PFSK-1 (cell line): ENCODE results near the gene MTURN.

ENCODE experiments used
- POLR2AphosphoS5 ChIP-seq: IDR thresholded peaks from 2 replicates; pipeline ENCODE4 v1.6.1; 2012; ENCODE audit warnings: low read depth, mild to moderate bottlenecking, control low read depth, low read length, moderate library complexity
- REST ChIP-seq, 2 experiments: IDR thresholded peaks; 2 replicates each; pipeline versions ENCODE4 v1.6.1 to v1.8.0; 2011 to 2012; ENCODE audit warnings: low read depth in 2 of 2, low read length in 2 of 2, control low read depth in 1 of 2, inconsistent platforms in 1 of 2, mild to moderate bottlenecking in 1 of 2, moderate library complexity in 1 of 2; ENCODE audit not compliant: insufficient read depth in 1 of 2
- TAF1 ChIP-seq: IDR thresholded peaks from 2 replicates; pipeline ENCODE4 v1.6.1; 2012; ENCODE audit warnings: low read length, control low read depth, borderline replicate concordance; ENCODE audit not compliant: insufficient read depth

- TF ChIP-seq REST (IDR thresholded peaks at IDR 0.05; ENCODE audit: insufficient read depth in 1 of 2, low read depth in 2 of 2, low read length in 2 of 2) (no peak), POLR2AphosphoS5 (no peak), TAF1 (no peak)
These were observed 1.4 kb downstream of the MTURN start for GRCh38 chr7:30136117-30136731.
